Effector CD8-positive, alpha-beta T cell (primary cell): ENCODE measurements around the gene DUSP28.

ENCODE experiments used
- DNase-seq: peaks from one replicate; lab custom pipeline; 2025; lab: John Stamatoyannopoulos, UW

Gene DUSP28

DNA sequence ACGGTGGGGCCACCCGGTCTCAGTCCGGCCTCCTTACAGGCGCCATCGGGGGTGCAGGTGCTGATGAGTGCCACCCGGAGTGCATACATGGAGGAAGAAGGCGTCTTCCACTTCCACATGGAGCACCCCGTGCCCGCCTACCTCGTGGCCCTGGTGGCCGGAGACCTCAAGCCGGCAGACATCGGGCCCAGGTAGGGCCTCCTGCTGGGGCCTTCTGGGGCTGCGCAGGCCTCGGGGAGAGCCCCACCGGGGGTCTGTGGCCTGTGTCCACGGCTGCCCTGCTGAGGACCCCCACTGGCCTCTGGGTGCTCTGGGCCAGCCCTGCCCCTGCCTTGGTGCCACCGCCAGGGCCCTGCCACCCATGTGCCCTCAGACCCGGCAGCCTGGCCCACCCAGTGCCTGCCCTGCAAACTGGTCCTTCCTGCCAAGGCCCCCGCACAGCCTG, 12.9 kb downstream of the DUSP28 start:
- DNase-seq = no peak

DNA sequence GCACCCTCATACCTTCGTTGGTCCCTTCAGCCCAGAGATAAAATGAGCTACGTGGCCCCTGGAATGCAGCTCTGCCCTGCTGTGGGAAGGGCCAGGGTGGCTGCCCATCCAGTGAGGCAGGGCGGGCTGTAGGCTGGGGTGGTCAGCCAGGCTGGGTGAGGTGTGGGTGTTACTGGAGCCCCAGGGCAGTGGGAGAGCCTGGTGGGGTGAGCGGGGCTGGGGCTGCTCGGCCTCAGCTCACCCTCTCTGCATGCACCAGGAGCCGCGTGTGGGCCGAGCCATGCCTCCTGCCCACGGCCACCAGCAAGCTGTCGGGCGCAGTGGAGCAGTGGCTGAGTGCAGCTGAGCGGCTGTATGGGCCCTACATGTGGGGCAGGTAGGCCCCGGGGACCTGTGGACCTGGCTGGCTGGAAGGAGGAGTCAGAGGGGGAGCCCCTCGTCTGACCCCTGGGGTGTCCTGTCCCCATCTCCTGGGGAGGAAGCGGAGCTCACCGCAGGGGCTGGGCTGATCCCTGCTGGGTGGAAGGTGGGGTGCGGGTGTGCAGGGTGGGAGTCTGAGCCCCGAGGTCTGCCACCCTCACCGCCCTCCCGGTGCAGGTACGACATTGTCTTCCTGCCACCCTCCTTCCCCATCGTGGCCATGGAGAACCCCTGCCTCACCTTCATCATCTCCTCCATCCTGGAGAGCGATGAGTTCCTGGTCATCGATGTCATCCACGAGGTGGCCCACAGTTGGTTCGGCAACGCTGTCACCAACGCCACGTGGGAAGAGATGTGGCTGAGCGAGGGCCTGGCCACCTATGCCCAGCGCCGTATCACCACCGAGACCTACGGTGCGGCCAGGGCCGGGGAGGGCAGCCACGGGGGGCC, 13.6 kb downstream of the DUSP28 start:
- no peak for DNase-seq

DNA sequence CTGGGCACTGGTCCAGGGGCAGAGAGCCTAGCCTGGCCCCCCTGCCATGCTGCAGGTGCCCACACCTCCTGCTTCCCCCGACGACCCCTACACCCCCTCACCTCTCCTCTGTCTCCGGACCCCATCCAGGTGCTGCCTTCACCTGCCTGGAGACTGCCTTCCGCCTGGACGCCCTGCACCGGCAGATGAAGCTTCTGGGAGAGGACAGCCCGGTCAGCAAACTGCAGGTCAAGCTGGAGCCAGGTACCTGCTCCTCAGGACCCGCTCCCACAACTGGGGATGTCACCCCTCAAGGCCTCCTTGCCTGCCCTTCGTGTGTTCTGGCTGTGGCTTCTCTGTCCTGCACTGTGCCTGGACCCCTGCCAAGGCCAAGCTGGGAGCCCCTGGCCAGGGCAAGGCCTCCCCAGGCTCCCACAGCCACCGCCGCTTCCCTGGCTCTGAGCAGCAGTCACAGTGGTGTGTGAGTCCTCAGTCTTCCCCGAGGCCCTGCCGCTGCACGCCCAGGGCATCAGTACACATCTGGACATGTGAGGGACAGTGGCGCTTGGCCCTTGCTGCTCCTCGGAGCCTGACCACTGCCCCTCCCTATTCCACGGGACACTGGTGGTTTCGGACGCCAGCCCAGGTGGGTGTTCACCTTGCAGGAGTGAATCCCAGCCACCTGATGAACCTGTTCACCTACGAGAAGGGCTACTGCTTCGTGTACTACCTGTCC, 14.4 kb downstream of the DUSP28 start:
- DNase-seq = no peak

DNA sequence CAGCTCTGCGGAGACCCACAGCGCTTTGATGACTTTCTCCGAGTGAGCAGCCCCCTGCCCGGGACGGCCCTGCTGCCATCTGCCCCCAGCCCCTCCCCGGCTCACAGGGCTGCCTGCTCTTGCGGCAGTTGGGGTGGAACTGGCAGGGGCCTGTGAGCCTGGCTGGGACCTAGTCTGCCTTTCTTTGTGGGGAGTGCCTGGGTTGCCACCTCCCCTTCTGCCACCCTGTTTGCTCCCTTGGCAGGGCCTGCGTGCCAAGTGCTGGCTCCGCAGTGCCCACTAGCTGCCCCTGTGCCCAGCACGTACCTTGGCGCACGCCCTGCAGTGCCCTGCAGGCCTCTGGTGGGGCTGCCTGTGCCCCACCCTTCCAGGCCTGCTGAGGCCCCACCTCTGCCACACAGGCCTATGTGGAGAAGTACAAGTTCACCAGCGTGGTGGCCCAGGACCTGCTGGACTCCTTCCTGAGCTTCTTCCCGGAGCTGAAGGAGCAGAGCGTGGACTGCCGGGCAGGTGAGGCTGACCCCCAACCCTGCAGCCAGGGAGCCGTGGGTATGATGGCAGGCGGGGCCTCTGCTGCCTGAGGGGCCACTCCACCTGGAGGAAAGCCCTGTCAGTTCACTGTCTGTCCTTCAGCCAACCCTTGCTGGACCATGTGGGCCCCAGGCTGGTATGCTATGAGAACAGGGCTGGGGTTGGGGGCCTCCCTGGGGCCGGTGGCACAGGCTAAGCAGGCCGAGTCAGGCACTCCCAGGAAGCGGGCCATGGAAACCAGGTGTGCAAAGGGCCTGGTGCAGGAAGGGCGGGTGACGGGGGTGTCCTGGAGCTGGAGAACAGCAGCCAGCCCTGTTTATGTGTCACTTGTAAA, 15.2 kb downstream of the DUSP28 start:
- no peak for DNase-seq

DNA sequence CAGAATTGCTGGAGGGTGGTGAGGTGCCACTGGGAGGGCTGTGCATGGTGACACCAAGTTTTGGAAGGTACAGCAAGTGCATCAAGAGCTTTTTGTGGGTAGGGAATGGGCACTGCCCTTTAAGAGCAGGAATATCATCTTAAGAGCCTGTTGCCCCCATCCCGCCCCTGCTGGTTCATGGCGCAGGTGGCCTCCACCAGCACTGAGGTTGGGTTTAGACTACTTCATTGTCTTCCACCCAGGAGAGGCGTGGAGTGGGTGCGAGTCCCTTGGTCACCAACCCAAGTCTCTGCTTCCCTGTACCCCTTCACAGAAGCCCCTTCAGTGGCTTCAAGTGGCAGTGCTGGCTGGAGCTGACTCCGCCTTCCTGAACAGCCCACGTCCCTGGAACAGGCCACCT, 15.9 kb downstream of the DUSP28 start:
- DNase-seq = no peak

DNA sequence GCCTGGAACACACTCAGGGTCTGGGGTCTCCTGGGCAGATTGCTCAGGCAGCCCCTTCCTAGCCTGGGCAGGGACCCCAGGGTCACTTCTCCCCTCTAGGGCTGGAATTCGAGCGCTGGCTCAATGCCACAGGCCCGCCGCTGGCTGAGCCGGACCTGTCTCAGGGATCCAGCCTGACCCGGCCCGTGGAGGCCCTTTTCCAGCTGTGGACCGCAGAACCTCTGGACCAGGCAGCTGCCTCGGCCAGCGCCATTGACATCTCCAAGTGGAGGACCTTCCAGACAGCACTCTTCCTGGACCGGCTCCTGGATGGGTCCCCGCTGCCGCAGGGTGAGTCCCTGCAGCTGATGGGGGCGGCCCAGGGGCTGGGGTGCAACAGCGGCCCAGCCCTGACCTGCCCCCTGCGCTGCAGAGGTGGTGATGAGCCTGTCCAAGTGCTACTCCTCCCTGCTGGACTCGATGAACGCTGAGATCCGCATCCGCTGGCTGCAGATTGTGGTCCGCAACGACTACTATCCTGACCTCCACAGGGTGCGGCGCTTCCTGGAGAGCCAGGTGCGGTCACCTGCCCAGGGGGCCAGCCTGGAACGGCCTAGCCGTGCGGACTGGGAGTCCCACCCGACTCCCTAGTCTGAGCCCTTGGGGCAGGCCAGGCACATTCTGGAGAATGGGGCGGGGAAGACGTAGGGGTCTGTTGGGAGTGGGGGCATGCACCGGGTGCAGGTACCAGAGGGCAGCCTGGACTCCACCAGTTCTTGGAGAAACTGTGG, 16.5 kb downstream of the DUSP28 start:
- DNase-seq = no peak

DNA sequence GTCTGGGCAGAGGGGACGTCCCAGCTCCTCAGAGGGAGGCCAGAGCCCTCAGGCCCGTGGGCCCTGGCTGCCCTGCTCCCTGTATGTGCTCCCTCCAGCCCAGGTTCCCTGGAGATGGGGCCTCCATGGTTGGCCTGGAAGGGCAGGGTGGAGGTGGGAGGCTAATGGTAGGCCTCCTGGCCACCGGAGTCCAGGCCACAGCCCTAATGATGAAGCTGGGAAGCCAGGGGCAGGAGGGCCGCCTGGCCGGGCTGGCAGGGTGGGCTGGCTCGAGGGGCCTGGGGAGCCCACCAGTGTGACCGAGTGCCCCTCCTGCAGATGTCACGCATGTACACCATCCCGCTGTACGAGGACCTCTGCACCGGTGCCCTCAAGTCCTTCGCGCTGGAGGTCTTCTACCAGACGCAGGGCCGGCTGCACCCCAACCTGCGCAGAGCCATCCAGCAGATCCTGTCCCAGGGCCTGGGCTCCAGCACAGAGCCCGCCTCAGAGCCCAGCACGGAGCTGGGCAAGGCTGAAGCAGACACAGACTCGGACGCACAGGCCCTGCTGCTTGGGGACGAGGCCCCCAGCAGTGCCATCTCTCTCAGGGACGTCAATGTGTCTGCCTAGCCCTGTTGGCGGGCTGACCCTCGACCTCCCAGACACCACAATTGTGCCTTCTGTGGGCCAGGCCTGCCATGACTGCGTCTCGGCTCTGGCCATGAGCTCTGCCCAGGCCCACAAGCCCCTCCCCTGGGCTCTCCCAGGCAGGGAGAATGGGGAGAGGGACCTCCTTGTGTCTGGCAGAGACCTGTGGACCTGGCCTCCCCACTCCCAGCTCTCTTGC, 17.3 kb downstream of the DUSP28 start:
- no peak for DNase-seq

DNA sequence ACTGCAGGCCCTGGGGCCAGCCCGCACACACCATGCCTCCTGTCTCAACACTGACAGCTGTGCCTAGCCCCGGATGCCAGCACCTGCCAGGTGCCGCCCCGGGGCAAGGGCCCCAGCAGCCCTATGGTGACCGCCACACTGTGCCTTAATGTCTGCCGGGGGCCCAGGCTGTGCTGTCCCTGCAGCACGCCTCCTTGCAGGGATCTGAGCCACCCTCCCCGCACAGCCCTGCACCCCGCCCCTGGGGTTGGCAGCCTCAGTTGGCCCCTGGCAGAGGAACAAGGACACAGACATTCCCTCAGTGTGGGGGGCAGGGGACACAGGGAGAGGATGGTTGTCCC, 17.9 kb downstream of the DUSP28 start:
- DNase-seq = no peak

DNA sequence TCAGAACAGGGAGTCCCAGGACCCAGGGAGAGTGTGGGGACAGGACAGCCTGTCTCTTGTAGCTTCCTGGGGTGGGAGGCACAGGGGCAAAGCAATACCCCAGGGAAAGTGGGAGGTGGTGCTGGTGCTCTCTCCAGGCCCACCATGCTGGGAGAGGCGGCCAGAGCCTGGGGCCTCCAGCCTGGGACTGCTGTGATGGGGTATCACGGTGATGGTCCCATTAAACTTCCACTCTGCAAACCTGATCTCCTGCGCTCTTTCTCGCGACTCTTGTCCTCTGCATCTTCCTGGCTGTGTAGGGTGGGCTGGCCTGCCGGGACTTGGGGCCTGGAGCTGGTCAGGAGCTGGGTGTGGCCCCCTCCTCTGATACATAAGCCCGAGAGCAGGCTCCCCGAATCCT, 18.3 kb downstream of the DUSP28 start:
- DNase-seq = no peak

DNA sequence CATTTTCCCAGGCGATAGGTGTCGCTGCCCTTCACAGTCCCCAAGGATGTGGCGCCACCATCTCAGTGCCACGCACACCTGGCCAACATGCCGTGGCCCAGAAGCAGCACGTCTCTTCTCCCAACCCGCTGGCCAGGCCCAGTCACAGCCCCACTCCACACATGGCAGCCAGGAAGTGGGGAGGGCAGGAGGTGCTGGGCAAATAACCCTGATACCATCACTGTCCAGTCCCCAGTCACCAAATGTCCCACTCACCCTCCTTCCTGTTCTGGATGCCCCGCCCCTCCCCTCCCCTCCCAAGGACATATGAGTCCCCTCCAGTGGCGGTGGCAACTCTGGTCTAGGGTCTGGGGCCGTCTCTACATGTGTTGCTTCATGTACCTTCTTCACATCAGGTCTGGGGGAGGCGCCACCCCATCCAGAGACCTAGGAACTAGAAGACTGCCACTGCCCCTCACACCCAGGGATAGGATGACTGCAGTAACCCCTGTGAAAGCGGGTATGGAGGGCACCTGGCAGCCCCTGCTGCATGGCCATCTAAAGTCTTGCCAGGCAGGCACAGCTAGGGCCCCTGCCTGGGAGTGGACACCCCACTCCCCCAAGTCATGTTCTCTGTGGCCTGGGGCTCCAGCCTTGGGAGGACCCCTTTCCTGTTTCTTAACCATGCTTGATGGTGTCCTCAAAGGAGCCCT, 19.1 kb downstream of the DUSP28 start:
- no peak for DNase-seq

DNA sequence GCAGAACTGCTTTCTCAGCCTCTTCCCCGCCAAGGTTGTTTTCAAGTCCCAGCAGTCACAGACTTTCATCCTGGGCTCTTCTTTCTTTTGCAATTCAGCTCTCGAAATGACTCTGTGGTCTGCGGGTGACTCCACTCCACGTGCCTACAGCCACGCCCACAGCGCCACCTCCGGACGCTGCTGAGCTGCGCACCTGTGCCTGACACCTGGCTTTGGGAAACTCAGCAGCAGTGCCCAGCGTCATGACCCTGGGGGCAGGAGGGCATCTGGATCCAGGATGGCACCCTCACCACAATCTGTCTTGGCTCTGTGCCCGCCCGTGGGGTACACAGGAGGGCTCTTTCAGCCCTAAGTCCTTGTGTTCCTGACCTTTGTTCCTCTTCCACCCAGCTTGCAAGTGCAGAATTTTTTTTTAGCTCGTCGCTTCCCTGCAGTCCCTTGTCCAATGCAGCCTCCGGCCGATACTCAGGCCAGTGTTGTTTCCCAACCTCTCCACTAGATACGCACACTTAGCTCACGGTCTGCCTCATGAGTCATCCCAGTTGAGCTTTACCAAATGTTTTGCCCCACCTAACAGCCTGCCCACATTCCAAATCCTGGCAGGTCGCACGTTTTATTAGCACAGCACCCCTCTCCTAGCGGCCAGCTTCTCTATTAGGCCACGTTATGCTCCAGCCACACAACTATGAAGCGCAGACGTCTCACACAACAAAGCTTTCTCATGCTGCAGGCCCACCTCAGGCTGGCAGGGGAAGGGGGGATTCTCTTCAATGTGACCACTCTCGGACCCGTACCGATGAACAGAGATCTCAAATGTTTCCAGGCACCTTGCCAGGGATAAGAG, 19.8 kb downstream of the DUSP28 start:
- peak; percentile 36 for DNase-seq

DNA sequence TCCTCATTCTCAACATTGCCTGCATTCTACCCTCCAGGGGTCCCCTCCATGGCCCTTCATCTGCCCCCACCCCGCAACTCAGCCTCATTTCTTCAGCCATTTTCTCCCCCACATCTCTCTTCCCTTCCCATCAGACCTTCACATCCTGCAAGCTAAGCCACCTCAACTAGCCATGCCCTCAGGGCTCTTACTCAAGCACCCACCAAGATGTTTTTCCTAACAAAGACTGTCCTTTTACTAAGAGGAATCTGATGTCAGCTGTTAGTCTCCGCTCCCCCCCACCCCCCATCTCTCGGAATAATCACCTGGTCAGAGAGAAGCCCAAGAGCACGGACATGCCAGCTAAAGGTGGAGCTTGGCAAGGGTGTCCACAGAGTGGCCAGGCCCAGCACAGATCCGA, 21.7 kb downstream of the DUSP28 start:
- DNase-seq = no peak

DNA sequence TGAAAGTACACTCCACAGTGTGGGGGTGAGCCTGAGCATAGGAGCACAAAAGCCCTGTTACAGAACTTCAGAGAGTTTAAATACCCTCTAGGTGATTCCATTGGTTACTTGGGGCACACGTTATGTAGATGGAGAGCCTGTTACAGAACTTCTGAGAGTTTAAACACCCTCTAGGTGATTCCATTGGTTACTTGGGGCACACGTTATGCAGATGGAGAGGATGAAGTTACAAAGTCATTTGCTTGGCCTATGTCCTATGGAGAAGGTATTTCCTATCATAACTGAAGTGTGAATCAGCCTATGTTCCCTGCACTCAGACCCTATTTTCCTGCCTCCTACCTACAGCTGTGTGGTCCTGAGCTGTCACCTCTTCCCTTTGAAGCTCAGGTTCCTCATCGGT, 22.6 kb downstream of the DUSP28 start:
- DNase-seq = no peak

DNA sequence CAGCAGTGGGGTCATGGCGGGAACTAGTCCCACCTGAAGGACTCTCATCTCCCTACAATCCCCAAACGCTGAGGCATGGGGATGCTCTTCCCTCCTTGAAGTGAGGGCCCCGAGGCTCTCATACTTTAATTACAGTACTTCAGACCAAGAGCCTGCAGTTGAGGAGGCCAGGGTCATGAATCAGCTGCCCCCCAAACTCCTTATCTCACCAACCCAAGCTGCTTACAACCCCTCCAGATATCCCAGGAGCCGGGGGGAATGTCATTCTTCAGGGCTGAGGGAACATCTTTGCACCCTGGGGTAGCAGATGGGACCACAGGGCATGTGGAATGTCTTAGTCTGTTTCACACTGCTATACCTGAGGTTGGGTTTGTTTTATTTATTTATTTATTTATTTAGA, 23.6 kb downstream of the DUSP28 start:
- DNase-seq = no peak

DNA sequence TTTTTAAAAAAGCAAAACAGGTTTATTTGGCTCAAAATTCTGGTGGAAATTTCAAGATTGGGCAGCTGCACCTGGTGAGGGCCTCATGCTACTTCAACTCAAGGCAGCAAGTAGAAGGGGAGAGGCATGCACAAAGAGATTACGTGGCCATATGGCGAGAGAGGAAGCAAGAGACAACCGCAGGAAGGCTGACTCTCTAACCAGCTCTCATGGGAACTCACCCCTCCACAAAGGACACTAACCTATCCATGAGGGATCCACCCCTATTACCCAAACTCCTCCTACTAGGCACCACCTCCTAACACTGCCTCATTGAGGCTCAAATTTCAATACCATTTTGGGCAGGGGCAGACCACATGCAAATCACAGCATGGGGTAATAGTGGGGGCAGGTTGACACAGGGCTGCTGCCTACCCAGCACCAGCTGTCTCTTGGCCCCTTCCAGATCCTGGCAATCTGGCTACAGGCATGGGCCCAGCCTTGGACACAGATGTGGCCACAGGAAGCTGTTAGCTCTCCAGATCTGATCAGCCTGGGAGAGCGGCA, 24.4 kb downstream of the DUSP28 start:
- no peak for DNase-seq

DNA sequence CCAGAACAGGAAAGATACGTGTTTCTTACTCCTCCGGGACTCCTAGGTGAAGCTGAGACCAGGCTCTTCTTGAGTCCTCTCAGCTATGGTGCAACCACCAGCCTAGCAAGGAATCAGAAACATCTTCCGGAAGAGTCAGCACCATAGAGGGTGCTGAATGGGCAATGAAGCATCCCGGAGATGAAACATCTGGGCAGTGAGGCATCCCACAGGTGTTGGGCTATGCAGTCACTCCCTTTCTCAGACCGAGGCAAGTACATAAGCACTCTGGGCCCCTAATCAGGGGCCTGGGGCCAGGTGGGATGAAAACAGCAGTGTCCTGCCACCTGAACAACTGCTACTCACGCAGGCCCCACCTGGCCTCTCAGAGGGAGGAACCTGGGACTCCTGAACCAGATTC, 24.9 kb downstream of the DUSP28 start:
- DNase-seq = no peak

DNA sequence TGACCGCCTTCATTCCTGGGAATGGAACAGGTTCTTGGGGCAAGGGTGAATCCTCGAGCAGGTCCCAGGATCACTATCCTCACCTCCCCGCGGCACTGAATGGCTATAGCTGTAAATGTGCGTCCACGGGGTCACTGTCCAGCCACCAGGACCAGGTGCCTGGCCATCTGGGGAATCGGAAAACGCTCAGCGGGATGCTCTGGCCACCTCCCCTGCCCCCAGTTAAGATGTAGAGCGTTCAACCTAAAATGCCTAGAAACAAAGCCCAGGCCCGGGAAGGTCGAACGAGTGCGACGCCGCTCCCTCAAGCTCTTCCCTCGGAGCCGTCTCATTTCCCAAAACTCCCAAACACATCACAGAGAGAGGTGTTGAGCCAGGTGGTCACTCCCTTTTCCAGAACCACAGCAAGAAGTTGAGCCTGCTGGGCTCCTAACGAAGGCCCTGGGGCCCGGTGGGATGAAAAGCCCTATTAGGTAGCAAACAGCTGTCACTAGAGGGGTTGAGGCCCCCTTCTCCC, 25.6 kb downstream of the DUSP28 start:
- DNase-seq = no peak

DNA sequence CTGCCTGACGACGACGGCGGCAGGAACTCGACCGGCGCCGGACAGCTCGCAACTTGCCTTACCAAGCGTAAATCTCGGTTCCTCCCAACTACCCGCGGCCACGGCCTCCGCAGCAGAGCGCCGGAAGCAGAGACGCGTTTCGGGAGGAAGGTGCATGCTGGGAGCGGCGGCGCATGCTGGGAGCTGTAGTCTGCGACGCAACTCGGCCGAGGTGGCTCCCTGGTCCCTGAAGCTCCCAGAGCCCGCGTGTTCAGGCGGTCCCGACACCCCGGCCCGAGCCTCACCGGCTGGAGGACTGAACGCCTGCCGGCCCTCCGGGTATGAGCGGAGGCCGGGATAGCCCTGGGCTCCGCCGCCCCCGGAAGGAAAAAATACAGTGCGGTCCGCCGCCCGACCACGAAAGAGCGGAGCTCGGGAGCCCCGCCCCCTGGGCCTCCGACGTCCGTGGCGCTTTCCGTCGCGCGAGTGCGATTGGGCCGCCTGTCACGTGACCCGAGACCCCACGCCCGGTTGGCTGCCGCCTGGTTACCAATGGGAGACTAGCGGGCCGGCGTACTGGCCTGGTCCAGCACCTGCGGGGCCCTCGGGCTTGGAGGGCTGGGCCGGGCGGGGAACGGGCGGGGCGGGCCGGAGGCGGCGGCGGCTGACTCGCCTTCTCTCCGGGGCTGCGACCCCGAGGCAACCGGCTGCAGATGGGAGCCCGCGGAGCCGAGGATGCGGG, 26.2 kb downstream of the DUSP28 start, which contains the start of gene CAPN10:
CAPN10 (plus strand) TSS at position 537 of the 721 bp plus-strand sequence; CDS start at position 715, 178 bp downstream.
- peak; percentile 91 for DNase-seq
